ENCODE results near the gene SVBP.

Gene SVBP

GRCh38 chr1:42797979-42798378, 19.2 kb downstream of the SVBP start:
- no peak for DNase-seq

- DNase-seq: no peak
These were observed 19.8 kb downstream of the SVBP start for GRCh38 chr1:42797414-42797813.

- no peak for DNase-seq
These were observed 23.4 kb downstream of the SVBP start for GRCh38 chr1:42793824-42794223.

GRCh38 chr1:42788021-42788420, 29.2 kb downstream of the SVBP start:
- DNase-seq: no peak

GRCh38 chr1:42786097-42786496, 31.1 kb downstream of the SVBP start:
- no peak for DNase-seq

GRCh38 chr1:42784946-42785693, 32.1 kb downstream of the SVBP start, which contains the start of gene TMEM269:
TMEM269 (plus strand) TSS chr1:42784991; CDS start chr1:42789894, 4,903 bp downstream.
- DNase-seq: peak; percentile 12 to 59 (median 22)

- no peak for DNase-seq
These were observed 32.7 kb downstream of the SVBP start for GRCh38 chr1:42784547-42784945.

GRCh38 chr1:42783092-42783491, 34.1 kb downstream of the SVBP start:
- DNase-seq: no peak

GRCh38 chr1:42780176-42780575, 37.0 kb downstream of the SVBP start:
- no peak for DNase-seq

- no peak for DNase-seq
These were observed 37.5 kb downstream of the SVBP start for GRCh38 chr1:42779725-42780124.

GRCh38 chr1:42777852-42778251, 39.3 kb downstream of the SVBP start:
- DNase-seq: peak in 2 of 5 donors; percentile 17 to 21

- no peak for DNase-seq
These were observed 40.7 kb downstream of the SVBP start for GRCh38 chr1:42776502-42776901.

- DNase-seq: no peak
These were observed 42.2 kb downstream of the SVBP start for GRCh38 chr1:42774928-42775526.

GRCh38 chr1:42773420-42773819, 43.8 kb downstream of the SVBP start:
- no peak for DNase-seq

GRCh38 chr1:42769811-42770210, 47.4 kb downstream of the SVBP start:
- no peak for DNase-seq

- DNase-seq: no peak
These were observed 49.0 kb downstream of the SVBP start for GRCh38 chr1:42768172-42768571.

GRCh38 chr1:42767510-42768000, 49.6 kb downstream of the SVBP start:
- DNase-seq: no peak

GRCh38 chr1:42766741-42767509, 50.3 kb downstream of the SVBP start, which contains the start of the genes C1orf50 and P3H1:
C1orf50 (plus strand) TSS chr1:42767249; CDS start chr1:42767312, 63 bp downstream.
P3H1 (minus strand) TSS chr1:42767028; CDS start chr1:42766971, 57 bp downstream.
- peak; percentile 99 to 100 (median 99) for DNase-seq

GRCh38 chr1:42765832-42766740, 51.1 kb downstream of the SVBP start:
- peak in 2 of 5 donors; percentile 19 to 33 for DNase-seq

- DNase-seq: no peak
These were observed 51.9 kb downstream of the SVBP start for GRCh38 chr1:42765269-42765668.

- DNase-seq: no peak
These were observed 54.9 kb downstream of the SVBP start for GRCh38 chr1:42762269-42762668.

GRCh38 chr1:42761567-42761966, 55.6 kb downstream of the SVBP start:
- DNase-seq: no peak

All from T-helper 1 cell (primary cell).